Measurements from ENCODE around the gene FBXO48.

DNA sequence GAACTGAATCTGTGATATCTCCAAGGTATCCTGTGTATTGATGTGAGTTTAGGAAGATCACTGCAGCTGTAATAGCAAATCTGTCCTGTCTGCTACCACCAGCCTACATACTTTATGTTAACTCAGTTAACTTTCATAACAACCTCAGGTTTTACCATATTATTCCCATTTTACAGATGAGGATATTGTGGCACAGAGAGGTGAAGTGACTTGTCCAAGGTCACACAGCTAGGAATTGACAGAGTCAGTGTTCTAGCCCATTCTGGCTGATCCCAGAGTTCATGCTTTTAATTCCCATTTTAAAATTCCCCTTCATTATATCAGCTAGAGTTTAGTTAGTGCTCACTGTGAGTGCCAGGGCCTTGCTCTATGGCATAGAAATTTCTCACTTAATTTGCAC, 52.6 kb downstream of the FBXO48 start:
- no peak for TF ChIP-seq POLR2AphosphoS5 (IDR thresholded peaks at IDR 0.05; ENCODE audit: borderline replicate concordance, low read depth, low read length)
- TF ChIP-seq EZH2 (IDR thresholded peaks at IDR 0.05): no peak
- TF ChIP-seq FOXP2 (optimal IDR thresholded peaks at IDR 0.05; ENCODE audit: control extremely low read depth, extremely low read length, insufficient read depth): no peak
